PC-9 (cell line): Measurements from ENCODE around the gene PTPN9. TPM values are rescaled to one million over a fixed set of nuclear protein-coding genes. Genes with fewer than 3 reads are reported as not detected.
"Not testable (repeated sequence)": the region's sequence is repeated elsewhere in the genome, so short reads cannot be mapped to it uniquely, and the experiment has no call there.

ENCODE experiments used
- BruUV-seq: library from RNA; stranded (reverse); fragments of 400-500 nt; replicated peaks from 2 replicates; lab custom pipeline; 2021; lab: Mats Ljungman, UMichigan
- CTCF ChIA-PET: fragments of 300-600 bp; sonication (Branson Sonifier 250); formaldehyde crosslinking; loops from one replicate; lab custom pipeline; 2022; ENCODE audit warnings: antibody characterized with exemption; lab: Charles Lee
- POLR2A ChIA-PET: fragments of 300-600 bp; sonication (Branson Sonifier 250); formaldehyde crosslinking; loops from one replicate; lab custom pipeline; 2022; ENCODE audit warnings: antibody characterized with exemption; ENCODE audit not compliant: unreplicated experiment; lab: Charles Lee
- DNase-seq, 2 experiments: peaks; one replicate each; pipeline versions ENCODE4 v3.0.0 to v3.0.0-alpha.2; 2015 to 2022; ENCODE audit warnings: mixed read lengths in 1 of 2
- H2AFZ ChIP-seq: fragments of 200-600 bp; sonication (generic); 2 replicates; pipeline ENCODE4 v1.8.1; 2017; ENCODE audit warnings: antibody characterized with exemption
- H3F3A ChIP-seq: fragments of 200-600 bp; sonication (generic); 2 replicates; pipeline ENCODE4 v1.8.1; 2017; ENCODE audit warnings: antibody characterized with exemption, mild to moderate bottlenecking, low read depth; ENCODE audit not compliant: insufficient read depth
- H3K27ac ChIP-seq: fragments of 200-600 bp; sonication (generic); 2 replicates; pipeline ENCODE4 v1.6.1; 2016; ENCODE audit warnings: mixed run types
- H3K27me3 ChIP-seq: fragments of 200-600 bp; sonication (generic); 2 replicates; pipeline ENCODE4 v1.6.1; 2016; ENCODE audit warnings: low read depth, mixed run types; ENCODE audit not compliant: insufficient read depth
- H3K36me3 ChIP-seq: fragments of 200-600 bp; sonication (generic); 2 replicates; pipeline ENCODE4 v1.6.1; 2016; ENCODE audit warnings: low read depth, mixed run types
- H3K4me1 ChIP-seq: fragments of 200-600 bp; sonication (generic); replicated peaks from 2 replicates; pipeline ENCODE4 v1.6.1; 2016; ENCODE audit warnings: mixed run types; ENCODE audit not compliant: insufficient read depth
- H3K4me2 ChIP-seq: fragments of 200-600 bp; sonication (generic); 2 replicates; pipeline ENCODE4 v1.6.1; 2017; ENCODE audit warnings: mixed run types
- H3K4me3 ChIP-seq: fragments of 200-600 bp; sonication (generic); 2 replicates; pipeline ENCODE4 v1.6.1; 2016; ENCODE audit warnings: mixed run types
- H3K79me2 ChIP-seq: fragments of 200-600 bp; sonication (generic); 2 replicates; pipeline ENCODE4 v1.6.1; 2017; ENCODE audit warnings: low read depth, mixed run types
- H3K9me2 ChIP-seq: fragments of 200-600 bp; sonication (generic); 2 replicates; pipeline ENCODE4 v1.8.1; 2017; ENCODE audit warnings: mild to moderate bottlenecking; ENCODE audit not compliant: insufficient read depth
- H3K9me3 ChIP-seq: fragments of 200-600 bp; sonication (generic); 2 replicates; pipeline ENCODE4 v1.8.1; 2016; ENCODE audit warnings: low read depth; ENCODE audit not compliant: insufficient read depth
- H4K20me1 ChIP-seq: fragments of 200-600 bp; sonication (generic); 2 replicates; pipeline ENCODE4 v1.8.1; 2017; ENCODE audit not compliant: insufficient read depth
- EZH2 ChIP-seq: fragments of 200-600 bp; sonication (generic); IDR thresholded peaks from 2 replicates; pipeline ENCODE4 v1.8.0; 2017; ENCODE audit warnings: antibody characterized with exemption, low read depth
- intact Hi-C: fragments of 100-400 bp; cut with micrococcal nuclease; formaldehyde crosslinking; loops from one replicate; pipeline ENCODE4 v1.10.0; 2022; ENCODE audit not compliant: unreplicated experiment
- total RNA-seq: library from RNA; stranded (reverse); gene quantifications from 2 replicates; pipeline ENCODE4 v1.2.3, GENCODE V29; 2021
- TF ChIP-seq, protein P1 (sequence below): fragments of 200-600 bp; sonication (generic); conservative IDR thresholded peaks from 2 replicates; pipeline ENCODE4 v1.6.1; 2017; ENCODE audit warnings: mixed run types, antibody characterized with exemption, mild to moderate bottlenecking, moderate library complexity

Gene PTPN9
- total RNA-seq, 1 experiment from 2014 or later: 22.4 TPM

DNA sequence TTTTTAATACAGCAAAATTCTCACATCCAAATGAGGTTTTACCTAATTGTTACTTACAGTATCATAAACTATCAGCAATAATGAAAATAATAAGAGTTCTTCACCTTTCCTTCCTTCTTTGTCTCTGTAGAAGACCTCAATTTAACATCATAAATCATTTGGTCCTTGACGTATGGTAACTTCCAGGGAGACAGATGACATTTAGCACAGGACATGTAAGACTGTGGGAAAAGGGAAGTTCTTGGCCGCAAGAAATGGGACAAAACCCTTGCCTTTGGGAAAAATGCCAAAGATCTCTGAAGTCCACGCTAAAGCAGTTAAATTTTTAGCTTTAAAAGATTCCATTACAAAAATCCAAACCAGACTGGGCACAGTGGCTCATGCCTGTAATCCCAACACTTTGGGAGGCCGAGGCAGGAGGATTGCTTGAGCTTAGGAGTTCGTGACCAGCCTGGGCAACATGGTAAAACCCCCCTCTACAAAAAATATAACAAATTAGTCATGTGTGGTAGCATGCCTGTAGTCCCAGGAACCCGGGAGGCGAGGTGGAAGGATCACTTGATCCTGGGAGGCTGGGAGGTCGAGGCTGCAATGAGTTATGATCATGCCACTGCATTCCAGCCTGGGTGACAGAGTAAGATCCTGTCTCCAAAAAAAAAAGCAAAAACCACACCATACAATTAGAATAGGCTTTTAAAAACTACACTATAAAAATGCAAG lies 8.8 kb downstream of the PTPN9 start:
- no peaks in the 10 kb centered on the region for H3K9me2 ChIP-seq
- no peaks in the 10 kb centered on the region for H3K9me3 ChIP-seq
- H3F3A ChIP-seq: 0 out of 2 replicates have a peak, but pooled peaks cover 9% of the 10 kb centered on the region
- intact Hi-C loops: no loop called here
- DNase-seq: no peak
- 0 out of 2 replicates have a peak, but pooled peaks cover 7% of the 10 kb centered on the region for H4K20me1 ChIP-seq
- H3K4me3 ChIP-seq: no peak overlapping the region
- BruUV-seq: no TSS peak
- H3K36me3 ChIP-seq: no peaks in the 10 kb centered on the region
- no peak overlapping the region for H3K27ac ChIP-seq
- H2AFZ ChIP-seq: no peak overlapping the region
- H3K4me2 ChIP-seq: no peak overlapping the region
- no peaks in the 10 kb centered on the region for H3K27me3 ChIP-seq
- POLR2A ChIA-PET: no interaction called here
- H3K4me1 ChIP-seq: peaks cover 12% of the 10 kb centered on the region; the same call in 1 of the 2 replicates
- CTCF ChIA-PET: interaction anchor here (0.6 kb wide), 1 partner anchor 37 kb away, joined by 3 read pairs; no protein-coding TSS in a partner anchor
- peaks cover 61% of the 10 kb centered on the region for H3K79me2 ChIP-seq
- no peak for TF ChIP-seq EZH2
- TF ChIP-seq, protein P1, sequence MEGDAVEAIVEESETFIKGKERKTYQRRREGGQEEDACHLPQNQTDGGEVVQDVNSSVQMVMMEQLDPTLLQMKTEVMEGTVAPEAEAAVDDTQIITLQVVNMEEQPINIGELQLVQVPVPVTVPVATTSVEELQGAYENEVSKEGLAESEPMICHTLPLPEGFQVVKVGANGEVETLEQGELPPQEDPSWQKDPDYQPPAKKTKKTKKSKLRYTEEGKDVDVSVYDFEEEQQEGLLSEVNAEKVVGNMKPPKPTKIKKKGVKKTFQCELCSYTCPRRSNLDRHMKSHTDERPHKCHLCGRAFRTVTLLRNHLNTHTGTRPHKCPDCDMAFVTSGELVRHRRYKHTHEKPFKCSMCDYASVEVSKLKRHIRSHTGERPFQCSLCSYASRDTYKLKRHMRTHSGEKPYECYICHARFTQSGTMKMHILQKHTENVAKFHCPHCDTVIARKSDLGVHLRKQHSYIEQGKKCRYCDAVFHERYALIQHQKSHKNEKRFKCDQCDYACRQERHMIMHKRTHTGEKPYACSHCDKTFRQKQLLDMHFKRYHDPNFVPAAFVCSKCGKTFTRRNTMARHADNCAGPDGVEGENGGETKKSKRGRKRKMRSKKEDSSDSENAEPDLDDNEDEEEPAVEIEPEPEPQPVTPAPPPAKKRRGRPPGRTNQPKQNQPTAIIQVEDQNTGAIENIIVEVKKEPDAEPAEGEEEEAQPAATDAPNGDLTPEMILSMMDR: no peak

- peaks cover 28% of the 10 kb centered on the region for H3K79me2 ChIP-seq
Observed at GRCh38 chr15:75565062-75565970, 13.8 kb downstream of the PTPN9 start.

GRCh38 chr15:75561888-75562287 lies 17.2 kb downstream of the PTPN9 start:
- Histone ChIP-seq H2AFZ (no peak overlapping the region), H3K27me3 (no peaks in the 10 kb centered on the region), H3K4me2 (no peak overlapping the region), H3K36me3 (no peaks in the 10 kb centered on the region), H3K9me3 (no peaks in the 10 kb centered on the region), H3K4me1 (no peaks in the 10 kb centered on the region), H3K27ac (no peak overlapping the region), H3K9me2 (no peaks in the 10 kb centered on the region), H3F3A (no peaks in the 10 kb centered on the region), H4K20me1 (no peaks in the 10 kb centered on the region; the same call in 1 of the 2 replicates), H3K79me2 (peaks cover 18% of the 10 kb centered on the region), H3K4me3 (no peak overlapping the region)
- intact Hi-C loops: no loop called here
- no TSS peak for BruUV-seq
- TF ChIP-seq, protein P1: no peak
- TF ChIP-seq EZH2: no peak
- no peak for DNase-seq
- ChIA-PET CTCF (no interaction called here), POLR2A (no interaction called here)

More at GRCh38 chr15:75565062-75565970, 13.8 kb downstream of the PTPN9 start:
- ChIA-PET CTCF (no interaction called here), POLR2A (interaction anchor here (0.6 to 0.7 kb wide), 2 partner anchors 111 to 282 kb away, joined by 3 to 4 read pairs; no protein-coding TSS in a partner anchor)
- H3K27ac ChIP-seq: no peak overlapping the region
- H2AFZ ChIP-seq: no peak overlapping the region
- H3K4me1 ChIP-seq: no peaks in the 10 kb centered on the region
- TF ChIP-seq, protein P1: no peak
- TF ChIP-seq EZH2: no peak
- no TSS peak for BruUV-seq
- no peaks in the 10 kb centered on the region for H3K9me3 ChIP-seq
- H3K27me3 ChIP-seq: no peaks in the 10 kb centered on the region
- H4K20me1 ChIP-seq: no peaks in the 10 kb centered on the region; the same call in 1 of the 2 replicates
- DNase-seq: no peak
- no peak overlapping the region for H3K4me3 ChIP-seq
- no peaks in the 10 kb centered on the region for H3F3A ChIP-seq
- no peak overlapping the region for H3K4me2 ChIP-seq
- no peaks in the 10 kb centered on the region for H3K9me2 ChIP-seq
- H3K36me3 ChIP-seq: no peaks in the 10 kb centered on the region
- intact Hi-C loops: no loop called here

GRCh38 chr15:75559360-75559759 lies 19.8 kb downstream of the PTPN9 start:
- DNase-seq, H3K4me1 ChIP-seq, intact Hi-C loops, H3K4me3 ChIP-seq, POLR2A ChIA-PET, BruUV-seq, H3F3A ChIP-seq, H3K4me2 ChIP-seq, H3K79me2 ChIP-seq, H2AFZ ChIP-seq, H3K9me3 ChIP-seq, H3K27ac ChIP-seq, H4K20me1 ChIP-seq, H3K36me3 ChIP-seq, H3K9me2 ChIP-seq, H3K27me3 ChIP-seq, CTCF ChIA-PET: not testable (repeated sequence)
